ENCODE data around the gene ZNF710.
A peak's percentile ranks its signal among the peaks of the same experiment; 100 is the strongest.

ZNF710 gene

DNA sequence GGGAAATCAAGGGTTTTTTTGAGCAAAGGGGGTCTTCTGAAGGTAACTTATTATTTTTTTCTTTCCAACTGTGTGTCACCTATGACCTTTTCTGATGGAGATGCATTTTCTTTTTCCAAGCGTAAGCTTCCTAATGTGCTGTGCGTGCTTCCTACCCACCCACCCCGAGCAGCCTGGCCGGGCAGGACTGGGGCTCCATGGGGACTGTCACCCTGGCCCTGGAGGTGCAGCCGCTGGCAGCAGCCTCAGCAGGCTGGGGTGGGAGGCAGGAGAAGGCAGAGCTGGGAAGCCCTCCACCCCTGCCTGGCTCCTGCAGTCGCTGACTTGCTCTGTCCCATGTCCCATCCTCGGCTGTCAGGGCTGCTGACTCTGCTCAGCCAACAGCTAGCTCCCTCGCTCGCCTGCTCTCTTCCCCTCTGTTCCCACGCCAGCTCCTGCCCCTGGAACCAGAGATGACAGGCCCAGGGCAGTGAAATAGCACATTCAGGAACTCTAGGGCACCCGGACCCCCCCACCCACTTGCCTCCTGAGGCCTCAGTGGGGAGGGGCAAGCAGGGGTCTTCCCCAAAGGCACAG is 79.8 kb downstream of the ZNF710 start:
- no peak for DNase-seq (ENCODE audit: low spot score)

GRCh38 chr15:90082140-90082715 is 81.1 kb downstream of the ZNF710 start:
- DNase-seq (ENCODE audit: low spot score) = no peak

- no peak for DNase-seq (ENCODE audit: low spot score)
These were observed 82.3 kb downstream of the ZNF710 start for GRCh38 chr15:90083419-90083818.

GRCh38 chr15:90083954-90084607 is 83.0 kb downstream of the ZNF710 start:
- no peak for DNase-seq (ENCODE audit: low spot score)

GRCh38 chr15:90084876-90085423 is 83.8 kb downstream of the ZNF710 start:
- DNase-seq (ENCODE audit: low spot score) = no peak

DNA sequence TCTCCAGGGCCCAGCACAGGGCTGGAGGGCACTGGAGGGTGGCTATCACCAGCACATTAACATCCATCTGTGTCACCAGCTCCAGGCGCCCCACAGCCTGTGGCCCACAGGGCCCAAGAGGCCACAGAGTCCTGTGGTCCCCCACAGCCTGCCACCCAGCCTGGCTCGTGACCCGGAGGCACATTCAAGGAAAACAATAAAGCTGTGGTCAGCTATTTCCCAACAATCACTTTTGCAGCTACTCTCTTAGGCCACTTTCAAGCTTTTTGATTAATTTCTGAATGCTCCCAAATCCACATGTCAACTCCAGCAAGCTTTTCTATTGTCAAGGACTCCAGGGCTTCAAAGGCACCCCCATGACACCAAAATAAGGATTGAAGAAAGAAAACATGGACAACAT is 84.4 kb downstream of the ZNF710 start:
- DNase-seq (ENCODE audit: low spot score) = no peak

- DNase-seq (ENCODE audit: low spot score) = no peak
These were observed 85.7 kb downstream of the ZNF710 start for GRCh38 chr15:90086868-90087268.

- DNase-seq (ENCODE audit: low spot score) = no peak
These were observed 86.5 kb downstream of the ZNF710 start for GRCh38 chr15:90087454-90088154.

- DNase-seq (ENCODE audit: low spot score) = no peak
These were observed 89.2 kb downstream of the ZNF710 start for GRCh38 chr15:90090226-90090848.

DNA sequence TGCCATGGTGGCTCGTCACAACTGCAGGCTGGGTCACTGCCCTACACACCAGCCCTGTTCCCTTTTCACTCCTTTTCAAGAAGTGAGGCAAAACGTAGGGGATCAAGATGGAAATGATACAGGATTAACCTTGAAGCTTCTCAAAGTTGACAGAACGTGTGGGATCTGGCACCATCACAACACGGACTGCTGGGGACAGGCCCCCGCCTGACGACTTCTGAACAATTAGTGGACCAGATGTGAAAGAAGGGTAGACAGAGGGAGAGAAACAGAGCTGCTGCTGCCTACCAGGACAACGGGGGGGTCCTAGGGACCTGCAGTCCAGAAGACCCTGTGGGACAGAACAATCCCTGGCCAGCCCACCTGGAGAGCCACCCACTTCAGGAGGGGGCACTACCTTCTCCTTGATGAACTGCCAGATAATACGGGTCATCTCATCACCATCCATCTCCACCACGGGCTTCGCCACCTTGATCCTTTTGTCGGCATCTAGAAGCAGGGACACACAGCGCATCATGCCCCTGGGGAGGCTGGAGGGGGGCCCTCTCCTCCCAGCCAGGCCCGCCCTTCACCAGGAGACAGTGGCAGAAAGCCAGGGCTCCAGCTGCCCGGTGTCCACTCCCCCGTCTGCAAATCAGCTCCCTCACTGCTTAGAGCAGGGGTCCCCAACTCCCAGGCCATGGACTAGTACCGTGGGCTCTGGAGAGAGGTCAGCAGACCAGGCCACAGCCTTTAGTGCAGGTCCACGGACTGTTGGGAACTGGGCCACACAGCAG is 90.2 kb downstream of the ZNF710 start:
- DNase-seq (ENCODE audit: low spot score) = no peak

GRCh38 chr15:90095521-90095959 is 94.4 kb downstream of the ZNF710 start:
- no peak for DNase-seq (ENCODE audit: low spot score)

GRCh38 chr15:90097475-90097874 is 96.4 kb downstream of the ZNF710 start:
- no peak for DNase-seq (ENCODE audit: low spot score)

DNA sequence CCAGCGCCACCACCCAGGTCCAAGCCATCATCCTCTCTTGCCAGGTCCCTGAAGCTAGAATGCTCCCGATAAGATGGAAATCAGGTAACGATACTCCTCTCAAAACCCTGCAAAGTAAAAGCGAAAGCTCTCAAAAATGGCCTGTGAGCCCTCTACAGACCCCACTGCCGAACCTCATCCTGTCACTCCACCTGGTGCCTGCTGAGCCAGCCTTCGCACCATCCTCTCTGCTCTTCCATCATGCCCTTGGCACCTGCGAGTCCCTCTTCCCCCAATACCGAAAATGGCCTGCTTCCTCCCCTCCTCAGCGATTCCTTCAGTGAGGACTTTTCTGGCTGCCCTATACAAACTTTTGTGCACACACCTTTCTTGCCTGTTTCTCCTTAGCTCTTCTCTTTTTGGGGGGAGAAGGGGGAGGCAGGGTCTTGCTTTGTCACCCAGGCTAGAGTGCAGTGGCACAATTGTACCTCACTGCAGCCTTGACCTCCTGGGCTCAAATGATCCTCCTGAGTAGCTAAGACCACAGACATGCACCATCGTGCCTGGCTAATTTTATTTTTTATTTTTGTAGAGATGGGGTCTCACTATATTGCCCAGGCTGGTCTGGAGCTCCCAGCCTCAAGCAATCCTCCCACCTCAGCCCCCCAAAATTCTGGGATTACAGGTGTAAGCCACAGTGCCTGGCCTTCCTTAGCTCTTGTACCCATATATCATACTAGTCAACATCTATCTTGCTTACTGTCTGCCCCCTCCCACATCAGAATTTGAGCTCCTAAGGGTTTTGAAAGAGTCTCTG is 98.1 kb downstream of the ZNF710 start:
- DNase-seq (ENCODE audit: low spot score) = no peak

- DNase-seq (ENCODE audit: low spot score) = no peak
These were observed 99.0 kb downstream of the ZNF710 start for GRCh38 chr15:90099868-90100831.

- DNase-seq (ENCODE audit: low spot score) = no peak
These were observed 100.2 kb downstream of the ZNF710 start for GRCh38 chr15:90101130-90101968.

GRCh38 chr15:90101969-90102890 is 101.1 kb downstream of the ZNF710 start, which contains the start of gene IDH2:
Gene IDH2, minus strand, starts transcription at chr15:90102468. Its CDS starts 78 bp downstream, at chr15:90102390.
- peak; percentile 90 for DNase-seq (ENCODE audit: low spot score)

- no peak for DNase-seq (ENCODE audit: low spot score)
These were observed 102.7 kb downstream of the ZNF710 start for GRCh38 chr15:90103701-90104329.

Data from LoVo (cell line).